Mesothelial cell of epicardium (in vitro differentiated cells): ENCODE results near the gene MINAR2. TPM values are rescaled to one million over a fixed set of nuclear protein-coding genes. Genes with fewer than 3 reads are reported as not detected.

Source experiments
- DNase-seq, 2 experiments: peaks; one replicate each; pipeline ENCODE4 v3.0.0; 2021; ENCODE audit warnings: low spot score in 2 of 2; ENCODE audit not compliant: unreplicated experiment in 2 of 2
- H3K27ac Mint-ChIP-seq: 2 replicates; pipeline ENCODE4 v1.8.0; 2021; ENCODE audit warnings: mixed read lengths
- H3K27me3 Mint-ChIP-seq: 2 replicates; pipeline ENCODE4 v1.8.0; 2021; ENCODE audit warnings: low read depth, mixed read lengths
- H3K36me3 Mint-ChIP-seq: 2 replicates; pipeline ENCODE4 v1.8.0; 2021; ENCODE audit warnings: mixed read lengths
- H3K4me1 Mint-ChIP-seq: 2 replicates; pipeline ENCODE4 v1.8.0; 2021; ENCODE audit warnings: mixed read lengths
- H3K4me3 Mint-ChIP-seq: 2 replicates; pipeline ENCODE4 v1.8.0; 2021; ENCODE audit warnings: mild to moderate bottlenecking, moderate library complexity, mixed read lengths
- H3K9me3 Mint-ChIP-seq: 2 replicates; pipeline ENCODE4 v1.8.0; 2021; ENCODE audit warnings: mixed read lengths
- total RNA-seq: library from RNA; stranded (reverse); gene quantifications from 3 replicates; pipeline ENCODE4 v1.2.1, GENCODE V29; 2021
- TF ChIP-seq, protein P1 (sequence below): fragments of 200-600 bp; sonication (generic); IDR thresholded peaks from one replicate; pipeline ENCODE4 v1.5.0; 2021; ENCODE audit warnings: antibody characterized with exemption; ENCODE audit not compliant: unreplicated experiment

The MINAR2 gene
- total RNA-seq, 1 donor from 2014 or later = 0.18 TPM

DNA sequence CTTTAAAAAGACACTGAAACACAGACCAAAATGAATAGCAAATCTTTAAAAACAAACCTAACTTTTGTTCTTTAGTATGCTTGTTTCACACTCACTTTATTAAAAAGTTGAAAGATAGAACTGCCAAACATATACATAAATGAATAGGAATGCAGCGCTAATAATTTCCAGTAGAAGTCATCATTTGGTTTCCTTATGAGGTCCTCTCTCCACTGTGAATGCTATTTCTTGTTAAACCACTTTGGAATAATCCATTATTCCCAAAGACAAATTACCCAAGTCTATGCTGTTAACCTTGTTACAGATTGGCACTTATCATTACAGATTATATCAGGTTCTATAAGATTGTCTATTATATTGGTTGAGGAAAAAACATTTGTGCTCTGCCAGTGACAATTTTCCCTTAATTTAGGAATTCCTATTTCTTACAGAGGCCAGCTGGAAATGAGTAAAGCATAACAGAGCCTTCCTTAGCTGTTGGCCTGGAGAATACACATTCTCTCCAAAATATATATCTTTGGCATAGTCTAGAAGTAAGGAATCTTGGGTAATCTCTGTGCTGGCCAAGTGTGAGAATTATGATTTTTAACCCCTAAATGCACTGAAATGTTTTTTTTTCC lies 29.3 kb upstream of the MINAR2 start:
- TF ChIP-seq, protein P1, sequence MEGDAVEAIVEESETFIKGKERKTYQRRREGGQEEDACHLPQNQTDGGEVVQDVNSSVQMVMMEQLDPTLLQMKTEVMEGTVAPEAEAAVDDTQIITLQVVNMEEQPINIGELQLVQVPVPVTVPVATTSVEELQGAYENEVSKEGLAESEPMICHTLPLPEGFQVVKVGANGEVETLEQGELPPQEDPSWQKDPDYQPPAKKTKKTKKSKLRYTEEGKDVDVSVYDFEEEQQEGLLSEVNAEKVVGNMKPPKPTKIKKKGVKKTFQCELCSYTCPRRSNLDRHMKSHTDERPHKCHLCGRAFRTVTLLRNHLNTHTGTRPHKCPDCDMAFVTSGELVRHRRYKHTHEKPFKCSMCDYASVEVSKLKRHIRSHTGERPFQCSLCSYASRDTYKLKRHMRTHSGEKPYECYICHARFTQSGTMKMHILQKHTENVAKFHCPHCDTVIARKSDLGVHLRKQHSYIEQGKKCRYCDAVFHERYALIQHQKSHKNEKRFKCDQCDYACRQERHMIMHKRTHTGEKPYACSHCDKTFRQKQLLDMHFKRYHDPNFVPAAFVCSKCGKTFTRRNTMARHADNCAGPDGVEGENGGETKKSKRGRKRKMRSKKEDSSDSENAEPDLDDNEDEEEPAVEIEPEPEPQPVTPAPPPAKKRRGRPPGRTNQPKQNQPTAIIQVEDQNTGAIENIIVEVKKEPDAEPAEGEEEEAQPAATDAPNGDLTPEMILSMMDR = no peak
- no peaks in the 10 kb centered on the region for H3K27me3 Mint-ChIP-seq
- H3K9me3 Mint-ChIP-seq = peaks cover 6% of the 10 kb centered on the region
- peaks cover 6% of the 10 kb centered on the region for H3K4me1 Mint-ChIP-seq
- H3K4me3 Mint-ChIP-seq = no peak overlapping the region
- peak overlapping the region; percentile 27 for H3K27ac Mint-ChIP-seq
- DNase-seq = no peak
- H3K36me3 Mint-ChIP-seq = peaks cover 2% of the 10 kb centered on the region

DNA sequence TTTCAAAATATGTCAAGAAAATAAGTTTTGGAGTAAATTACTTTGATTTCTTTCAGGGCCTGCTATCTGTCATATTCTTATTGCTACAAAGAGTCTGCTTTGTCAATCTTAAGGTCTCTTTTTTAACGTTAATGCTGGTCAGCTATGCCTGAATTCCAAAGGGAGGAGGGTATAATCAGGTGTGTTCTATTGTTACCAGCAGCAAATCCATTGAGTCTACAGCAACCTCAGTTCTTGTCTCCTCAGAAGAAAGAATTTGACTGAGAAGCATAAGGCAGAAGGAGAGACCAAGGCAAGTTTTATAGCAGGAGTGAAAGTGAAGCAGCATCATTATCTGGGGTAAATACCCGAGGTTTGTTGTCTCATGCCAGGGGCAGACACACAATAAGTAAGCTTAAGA lies 23.7 kb upstream of the MINAR2 start:
- H3K27me3 Mint-ChIP-seq = no peaks in the 10 kb centered on the region
- H3K36me3 Mint-ChIP-seq = peaks cover 2% of the 10 kb centered on the region
- peaks cover 6% of the 10 kb centered on the region for H3K9me3 Mint-ChIP-seq
- no peak overlapping the region for H3K27ac Mint-ChIP-seq
- H3K4me1 Mint-ChIP-seq = no peaks in the 10 kb centered on the region
- no peak overlapping the region for H3K4me3 Mint-ChIP-seq
- DNase-seq = no peak
- TF ChIP-seq, protein P1 = no peak

DNA sequence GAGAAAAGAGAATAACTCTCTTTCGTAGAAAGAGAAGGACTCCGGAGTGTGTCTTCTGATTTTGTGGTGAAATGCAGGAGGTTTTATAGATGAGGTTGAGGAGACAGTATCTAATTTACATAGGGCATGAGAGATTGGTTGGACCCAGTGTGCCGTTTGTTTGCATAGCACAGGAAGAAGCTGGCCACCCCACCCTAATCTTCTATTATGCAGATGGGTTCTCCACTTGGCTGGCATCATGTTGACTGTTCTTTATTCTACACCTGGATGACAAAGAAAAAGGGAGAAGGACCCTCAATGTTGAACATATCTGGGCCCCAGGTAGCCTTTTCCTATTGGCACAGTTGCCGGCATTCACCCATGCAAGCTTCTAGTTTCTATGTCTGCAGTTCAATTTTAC lies 23.2 kb upstream of the MINAR2 start:
- Mint-ChIP-seq H3K27me3 (no peaks in the 10 kb centered on the region), H3K4me1 (peaks cover under 1% of the 10 kb centered on the region), H3K4me3 (no peak overlapping the region), H3K36me3 (peaks cover 2% of the 10 kb centered on the region), H3K27ac (no peak overlapping the region), H3K9me3 (peaks cover 6% of the 10 kb centered on the region)
- TF ChIP-seq, protein P1 = no peak
- DNase-seq = no peak

DNA sequence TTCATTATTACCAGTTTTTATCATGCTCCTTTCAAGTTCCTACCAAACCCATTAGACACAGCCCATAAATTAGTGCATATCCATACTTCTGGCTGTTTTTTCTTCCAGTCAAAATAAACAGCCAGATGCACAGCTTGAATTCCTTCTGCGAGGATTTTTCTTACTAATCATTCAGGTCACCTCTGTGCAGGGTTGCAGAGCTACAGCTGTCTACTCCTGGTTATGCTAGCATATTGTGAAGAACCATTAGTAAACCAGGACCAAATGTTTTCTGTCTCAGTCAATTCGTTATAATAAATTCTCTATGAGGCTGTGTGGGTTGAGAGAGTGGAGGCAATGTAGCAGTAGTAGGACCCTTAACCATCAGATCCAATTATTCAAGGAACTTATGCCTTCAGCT lies 8.1 kb upstream of the MINAR2 start:
- Mint-ChIP-seq H3K27ac (no peak overlapping the region), H3K36me3 (no peaks in the 10 kb centered on the region), H3K9me3 (peaks cover 7% of the 10 kb centered on the region), H3K4me1 (peaks cover 4% of the 10 kb centered on the region), H3K27me3 (no peaks in the 10 kb centered on the region), H3K4me3 (no peak overlapping the region)
- no peak for DNase-seq
- TF ChIP-seq, protein P1 = no peak

DNA sequence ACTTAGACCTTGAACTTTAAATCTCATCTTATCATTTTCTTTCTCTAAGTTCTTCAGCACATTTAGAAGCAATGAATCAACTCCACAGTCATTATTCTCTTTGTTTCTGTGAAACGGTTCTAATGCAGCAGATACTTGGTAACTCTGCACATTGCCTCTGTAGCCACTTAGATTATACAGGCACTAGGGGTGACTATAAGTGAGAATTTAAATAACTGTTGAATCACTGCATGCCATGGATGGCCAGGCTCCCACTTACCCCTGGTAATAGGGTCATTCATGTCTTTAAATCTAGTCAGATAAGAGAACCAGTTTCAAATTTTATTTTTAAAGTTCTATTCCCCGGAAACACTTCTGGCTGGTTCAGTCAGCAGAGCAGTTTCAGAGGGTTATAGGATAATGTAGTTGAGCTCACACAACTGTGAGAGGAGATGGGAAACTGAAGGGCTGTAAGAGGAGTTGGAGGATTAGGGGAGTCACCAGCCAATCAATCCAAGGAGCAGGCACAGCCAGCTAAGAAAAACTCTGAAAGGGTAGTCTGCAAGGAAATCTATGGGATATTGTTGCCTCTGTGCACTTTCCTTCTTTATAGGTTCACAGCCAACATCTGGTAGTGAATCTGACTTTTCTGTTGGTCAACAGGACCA lies 4.2 kb upstream of the MINAR2 start:
- DNase-seq = no peak
- no peak overlapping the region for H3K27ac Mint-ChIP-seq
- peaks cover 19% of the 10 kb centered on the region for H3K4me1 Mint-ChIP-seq
- no peak overlapping the region for H3K4me3 Mint-ChIP-seq
- TF ChIP-seq, protein P1 = no peak
- H3K9me3 Mint-ChIP-seq = peaks cover 7% of the 10 kb centered on the region
- H3K36me3 Mint-ChIP-seq = no peaks in the 10 kb centered on the region
- H3K27me3 Mint-ChIP-seq = no peaks in the 10 kb centered on the region
